ENCODE measurements around the gene INSM1.

DNA sequence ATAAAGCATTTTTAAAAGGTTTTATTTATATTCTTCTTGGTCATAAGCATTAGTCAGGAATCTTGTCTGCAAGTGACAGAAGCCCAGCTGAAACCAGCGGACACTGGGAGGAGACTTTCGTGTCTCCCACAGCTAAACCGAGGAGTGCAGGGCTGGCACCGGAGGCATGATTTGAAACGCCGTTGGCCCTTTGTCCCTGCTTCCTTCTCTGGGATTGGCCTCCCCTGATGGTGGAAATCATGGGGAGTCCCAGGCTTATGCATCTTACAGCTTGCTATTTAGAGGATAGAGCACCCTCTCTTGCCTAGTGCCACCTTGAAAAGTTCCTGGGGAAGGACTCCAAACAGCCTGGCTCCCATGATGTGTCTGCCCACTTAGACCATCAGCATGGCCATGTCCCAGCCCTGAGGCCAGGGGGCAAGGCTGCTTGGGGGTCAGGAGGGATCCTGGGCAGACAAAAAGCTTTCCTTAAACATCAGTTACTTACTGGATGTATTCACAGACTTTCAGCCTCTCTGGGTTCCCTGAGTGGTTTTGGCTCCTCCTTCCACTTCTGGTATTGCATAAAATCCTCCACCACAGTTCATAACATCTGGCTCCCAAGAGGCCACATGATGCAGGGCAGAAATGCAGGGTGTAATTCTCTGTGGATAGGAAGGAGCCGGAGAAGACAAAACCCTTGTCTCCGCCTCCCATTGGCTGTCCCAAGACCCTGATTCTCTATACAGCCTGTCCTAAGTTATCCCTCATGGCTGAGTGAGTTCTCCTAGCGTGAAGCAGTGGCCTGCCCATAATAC is 49.3 kb upstream of the INSM1 start:
- TF ChIP-seq, protein P1, sequence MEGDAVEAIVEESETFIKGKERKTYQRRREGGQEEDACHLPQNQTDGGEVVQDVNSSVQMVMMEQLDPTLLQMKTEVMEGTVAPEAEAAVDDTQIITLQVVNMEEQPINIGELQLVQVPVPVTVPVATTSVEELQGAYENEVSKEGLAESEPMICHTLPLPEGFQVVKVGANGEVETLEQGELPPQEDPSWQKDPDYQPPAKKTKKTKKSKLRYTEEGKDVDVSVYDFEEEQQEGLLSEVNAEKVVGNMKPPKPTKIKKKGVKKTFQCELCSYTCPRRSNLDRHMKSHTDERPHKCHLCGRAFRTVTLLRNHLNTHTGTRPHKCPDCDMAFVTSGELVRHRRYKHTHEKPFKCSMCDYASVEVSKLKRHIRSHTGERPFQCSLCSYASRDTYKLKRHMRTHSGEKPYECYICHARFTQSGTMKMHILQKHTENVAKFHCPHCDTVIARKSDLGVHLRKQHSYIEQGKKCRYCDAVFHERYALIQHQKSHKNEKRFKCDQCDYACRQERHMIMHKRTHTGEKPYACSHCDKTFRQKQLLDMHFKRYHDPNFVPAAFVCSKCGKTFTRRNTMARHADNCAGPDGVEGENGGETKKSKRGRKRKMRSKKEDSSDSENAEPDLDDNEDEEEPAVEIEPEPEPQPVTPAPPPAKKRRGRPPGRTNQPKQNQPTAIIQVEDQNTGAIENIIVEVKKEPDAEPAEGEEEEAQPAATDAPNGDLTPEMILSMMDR (optimal IDR thresholded peaks at IDR 0.05 in 1 of 3, IDR thresholded peaks at IDR 0.05 in 1 of 3, conservative IDR thresholded peaks at IDR 0.05 in 1 of 3; ENCODE audit: extremely low read depth in 1 of 3, insufficient read depth in 2 of 3, low read length in 3 of 3), result no peak
- no peak for TF ChIP-seq EZH2 (IDR thresholded peaks at IDR 0.05; ENCODE audit: low read length)
